HepG2 (cell line): ENCODE measurements around the gene FRMPD2. TPM values are rescaled to one million over a fixed set of nuclear protein-coding genes. Genes with fewer than 3 reads are reported as not detected.

Source experiments
- ATAC-seq: fragments of 200-7000 bp; cut with Tn5 transposase; 3 replicates; pipeline ENCODE4 v1.9.1; 2020; ENCODE audit warnings: mild to moderate bottlenecking, moderate library complexity
- BruUV-seq: library from RNA; stranded (reverse); fragments of 400-500 nt; replicated peaks from 2 replicates; lab custom pipeline; 2021; lab: Mats Ljungman, UMichigan
- CTCF ChIA-PET: fragments of 300-600 bp; formaldehyde crosslinking; extraction: SDS; loops from one replicate; lab custom pipeline; 2021; ENCODE audit warnings: low total read pairs, inconsistent platforms, low intra/inter-chr PET ratio; lab: Yijun Ruan, JAX
- POLR2A ChIA-PET: fragments of 350-600 bp; sonication (Branson Sonifier 250); formaldehyde crosslinking; loops from one replicate; lab custom pipeline; 2020; ENCODE audit warnings: antibody characterized with exemption, inconsistent platforms; lab: Yijun Ruan, JAX
- DNase-seq: peaks from one replicate; pipeline ENCODE4 v3.0.0-alpha.2; 2015; ENCODE audit warnings: low spot score
- FAIRE-seq: peaks from 3 replicates; lab custom pipeline; 2011; peaks lifted over from hg19 to GRCh38; lab: Jason Lieb, UNC
- H2AFZ ChIP-seq: one replicate; pipeline ENCODE4 v1.6.1; 2011; ENCODE audit warnings: low read length, inconsistent platforms
- H3K27ac ChIP-seq: fragments of 300-600 bp; 3 replicates; pipeline ENCODE4 v1.8.0; 2011; ENCODE audit warnings: mixed run types, mild to moderate bottlenecking, mixed read lengths, low read length, inconsistent platforms; ENCODE audit not compliant: insufficient read depth; ENCODE audit errors: extremely low read length
- H3K27me3 ChIP-seq, 2 experiments: fragments of 200-600 bp in 1 of 2; 2 replicates in 1 of 2; 3 replicates in 1 of 2; pipeline versions ENCODE4 v1.6.0 to v1.8.0; 2011; ENCODE audit warnings: low read length in 2 of 2, mild to moderate bottlenecking in 2 of 2, moderate library complexity in 2 of 2, inconsistent platforms in 1 of 2; ENCODE audit not compliant: insufficient read depth in 2 of 2, control insufficient read depth in 1 of 2
- H3K36me3 ChIP-seq, 2 experiments: fragments of 200-600 bp in 1 of 2; replicated peaks in 1 of 2; 2 replicates in 1 of 2; 3 replicates in 1 of 2; pipeline versions ENCODE4 v1.5.1 to v1.8.0; 2011; ENCODE audit warnings: low read length in 2 of 2, inconsistent platforms in 1 of 2; ENCODE audit not compliant: insufficient read depth in 2 of 2, control insufficient read depth in 1 of 2
- H3K4me1 ChIP-seq: 2 replicates; pipeline ENCODE4 v1.5.1; 2012; ENCODE audit warnings: low read length, inconsistent platforms; ENCODE audit not compliant: insufficient read depth
- H3K4me2 ChIP-seq: 2 replicates; pipeline ENCODE4 v1.6.0; 2011; ENCODE audit warnings: low read depth, low read length, inconsistent platforms
- H3K4me3 ChIP-seq, 3 experiments: fragments of 200-600 bp in 1 of 3; sonication (generic), shearing (Covaris generic) in 1 of 3; replicated peaks in 1 of 3; 2 replicates each; pipeline ENCODE4 v1.5.1; 2011 to 2016; ENCODE audit warnings: low read length in 3 of 3, inconsistent platforms in 2 of 3, low read depth in 2 of 3, mild to moderate bottlenecking in 2 of 3, control low read depth in 1 of 3, mixed read lengths in 1 of 3; ENCODE audit not compliant: insufficient read depth in 1 of 3
- H3K79me2 ChIP-seq: one replicate; pipeline ENCODE4 v1.6.1; 2011; ENCODE audit warnings: low read length, inconsistent platforms; ENCODE audit not compliant: insufficient read depth
- H3K9ac ChIP-seq: 2 replicates; pipeline ENCODE4 v1.6.0; 2011; ENCODE audit warnings: mild to moderate bottlenecking, low read depth, low read length, inconsistent platforms; ENCODE audit not compliant: insufficient read depth
- H3K9me3 ChIP-seq: 2 replicates; pipeline ENCODE4 v1.5.1; 2012; ENCODE audit warnings: mild to moderate bottlenecking, low read length
- H4K20me1 ChIP-seq: 2 replicates; pipeline ENCODE4 v1.6.0; 2011; ENCODE audit warnings: inconsistent platforms, mild to moderate bottlenecking, low read length, moderate library complexity; ENCODE audit not compliant: insufficient read depth
- CBX1 ChIP-seq: IDR thresholded peaks from one replicate; pipeline ENCODE4 v1.6.1; 2016; ENCODE audit warnings: antibody characterized with exemption, low read depth
- MLLT10 ChIP-seq: sonication (generic); formaldehyde crosslinking; IDR thresholded peaks from 2 replicates; pipeline ENCODE4 v1.4.0; 2020; ENCODE audit warnings: missing genetic modification reagents
- NFIB ChIP-seq: sonication (generic); formaldehyde crosslinking; IDR thresholded peaks from 2 replicates; pipeline ENCODE4 v1.9.0; 2021; ENCODE audit warnings: missing genetic modification reagents, mild to moderate bottlenecking, borderline replicate concordance
- TP53 ChIP-seq: sonication (generic); formaldehyde crosslinking; conservative IDR thresholded peaks from 2 replicates; pipeline ENCODE4 v1.4.0; 2020; ENCODE audit warnings: missing genetic modification reagents
- ZNF292 ChIP-seq: sonication (generic); formaldehyde crosslinking; IDR thresholded peaks from 2 replicates; pipeline ENCODE4 v1.8.1; 2022; ENCODE audit warnings: mild to moderate bottlenecking, low read depth, missing genetic modification reagents, borderline replicate concordance
- WGBS: methylation state at CpG from one replicate; pipeline ENCODE4 v1.1.6; 2017; ENCODE audit warnings: low lambda C conversion rate; 5-methylcytosine and 5-hydroxymethylcytosine counted together
- in situ Hi-C: cut with HindIII; loops from 2 replicates; pipeline ENCODE4 v1.10.0; 2017; ENCODE audit warnings: low pct_unique_long_range_greater_than_20kb; ENCODE audit not compliant: extremely low pct_ligation_motif_present
- intact Hi-C: fragments of 100-400 bp; cut with micrococcal nuclease; formaldehyde crosslinking; loops from one replicate; pipeline ENCODE4 v1.10.0; 2022; ENCODE audit not compliant: unreplicated experiment
- polyA plus RNA-seq, 8 experiments: library from polyadenylated mRNA; depleted of rRNA in 3 of 8; stranded (reverse) in 7 of 8; unstranded in 1 of 8; fragments of >200 nt; fragmentation: Illumina TruSeq in 4 of 8; extraction: Trizol in 4 of 8; gene quantifications; 2 replicates each; pipeline versions ENCODE4 v1.2.1 to v1.2.3, GENCODE V29; 2011 to 2016; ENCODE audit warnings: low read depth in 4 of 8, missing spikeins in 1 of 8, mixed read lengths in 1 of 8; ENCODE audit not compliant: insufficient read depth in 1 of 8
- total RNA-seq, 5 experiments: library from RNA; depleted of rRNA; stranded (reverse); fragments of >200 nt; fragmentation: Illumina TruSeq; extraction: Trizol; gene quantifications; 2 replicates each; pipeline ENCODE4 v1.2.3, GENCODE V29; 2016; ENCODE audit warnings: low read depth in 1 of 5
- TF ChIP-seq, protein P1 (sequence below): sonication (generic); formaldehyde crosslinking; IDR thresholded peaks from 2 replicates; pipeline ENCODE4 v1.5.0; 2020; ENCODE audit warnings: mild to moderate bottlenecking, missing genetic modification reagents, borderline replicate concordance

FRMPD2 gene
- total and polyA plus RNA-seq, 2 of the 13 experiments (the other 11 are each of a cell fraction or from before 2014, with no cell fraction given) = 0.45 to 1.3 TPM

DNA sequence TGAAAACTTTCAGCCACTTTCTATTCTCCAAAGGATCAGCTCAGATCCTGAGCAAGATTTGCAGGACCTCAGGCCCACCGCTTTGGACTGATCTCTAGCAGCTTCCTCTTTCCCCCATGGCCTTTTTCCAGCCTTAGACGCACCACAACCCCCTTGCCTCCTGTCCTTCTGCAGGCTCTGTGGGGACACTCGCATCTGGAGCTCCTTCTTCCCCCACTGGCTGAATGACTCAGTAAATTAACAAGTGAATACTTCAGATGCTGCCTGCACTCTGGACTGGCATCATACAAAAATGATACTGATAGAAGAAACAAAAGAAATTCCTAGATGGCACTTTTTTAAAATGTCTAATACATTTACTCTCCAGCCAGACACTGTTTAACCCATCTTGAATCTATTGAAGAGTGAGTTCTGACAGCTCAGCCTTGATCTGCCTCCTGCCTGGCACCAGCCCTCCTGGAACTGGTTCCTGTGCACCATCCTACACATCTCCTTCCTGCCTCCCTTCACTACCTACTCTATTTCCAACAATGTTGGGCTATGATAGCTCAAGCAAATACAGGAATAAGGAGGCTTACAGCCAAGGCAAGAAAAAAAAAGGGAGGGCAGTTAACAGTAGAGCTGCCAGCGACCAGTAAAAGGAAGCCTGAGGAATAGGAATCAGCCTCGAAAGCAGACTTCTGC lies 3.3 kb downstream of the FRMPD2 start (continued):
- no peak for TF ChIP-seq MLLT10
- no peak for TF ChIP-seq CBX1

DNA sequence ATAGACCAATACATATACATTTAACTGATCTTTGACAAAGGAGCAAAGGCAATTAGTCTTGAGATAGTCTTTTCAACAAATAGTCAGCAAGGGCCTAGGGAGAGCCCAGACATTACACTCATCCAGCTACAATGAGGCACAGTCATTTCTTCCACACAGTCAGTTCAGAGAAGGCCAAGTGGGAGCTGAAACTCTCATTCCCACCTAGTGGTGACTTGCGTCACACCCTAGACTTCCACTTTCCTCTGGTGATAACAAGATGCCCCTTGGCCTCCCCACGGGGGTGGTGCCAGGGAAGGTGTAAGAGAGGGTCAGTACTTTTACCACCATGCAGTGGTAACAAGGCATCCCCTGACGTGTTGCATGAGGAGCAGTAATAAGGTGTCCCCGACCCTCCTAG lies 8.0 kb downstream of the FRMPD2 start:
- Histone ChIP-seq H2AFZ (no peak overlapping the region), H3K36me3 (no peaks in the 10 kb centered on the region), H3K4me3 (no peak overlapping the region), H3K4me2 (no peak overlapping the region), H3K79me2 (no peaks in the 10 kb centered on the region), H3K9me3 (no peaks in the 10 kb centered on the region), H3K27me3 (no peaks in the 10 kb centered on the region; a peak in 1 of 5 replicates), H3K4me1 (no peaks in the 10 kb centered on the region), H3K27ac (no peak overlapping the region), H3K9ac (no peak overlapping the region), H4K20me1 (no peaks in the 10 kb centered on the region)
- ATAC-seq (no peak; the same call in 2 of the 3 replicates), FAIRE-seq (no peak), DNase-seq (no peak)
- in situ Hi-C loops (no loop called here), intact Hi-C loops (no loop called here)
- CTCF ChIA-PET = no interaction called here
- 13% methylated on average over 3 of the region's 4 CpGs for WGBS
- POLR2A ChIA-PET = no interaction called here
- no TSS peak for BruUV-seq
- TF ChIP-seq ZNF292 = no peak
- no peak for TF ChIP-seq NFIB
- TF ChIP-seq TP53 (CRISPR knock-in tag) = no peak
- TF ChIP-seq, protein P1, sequence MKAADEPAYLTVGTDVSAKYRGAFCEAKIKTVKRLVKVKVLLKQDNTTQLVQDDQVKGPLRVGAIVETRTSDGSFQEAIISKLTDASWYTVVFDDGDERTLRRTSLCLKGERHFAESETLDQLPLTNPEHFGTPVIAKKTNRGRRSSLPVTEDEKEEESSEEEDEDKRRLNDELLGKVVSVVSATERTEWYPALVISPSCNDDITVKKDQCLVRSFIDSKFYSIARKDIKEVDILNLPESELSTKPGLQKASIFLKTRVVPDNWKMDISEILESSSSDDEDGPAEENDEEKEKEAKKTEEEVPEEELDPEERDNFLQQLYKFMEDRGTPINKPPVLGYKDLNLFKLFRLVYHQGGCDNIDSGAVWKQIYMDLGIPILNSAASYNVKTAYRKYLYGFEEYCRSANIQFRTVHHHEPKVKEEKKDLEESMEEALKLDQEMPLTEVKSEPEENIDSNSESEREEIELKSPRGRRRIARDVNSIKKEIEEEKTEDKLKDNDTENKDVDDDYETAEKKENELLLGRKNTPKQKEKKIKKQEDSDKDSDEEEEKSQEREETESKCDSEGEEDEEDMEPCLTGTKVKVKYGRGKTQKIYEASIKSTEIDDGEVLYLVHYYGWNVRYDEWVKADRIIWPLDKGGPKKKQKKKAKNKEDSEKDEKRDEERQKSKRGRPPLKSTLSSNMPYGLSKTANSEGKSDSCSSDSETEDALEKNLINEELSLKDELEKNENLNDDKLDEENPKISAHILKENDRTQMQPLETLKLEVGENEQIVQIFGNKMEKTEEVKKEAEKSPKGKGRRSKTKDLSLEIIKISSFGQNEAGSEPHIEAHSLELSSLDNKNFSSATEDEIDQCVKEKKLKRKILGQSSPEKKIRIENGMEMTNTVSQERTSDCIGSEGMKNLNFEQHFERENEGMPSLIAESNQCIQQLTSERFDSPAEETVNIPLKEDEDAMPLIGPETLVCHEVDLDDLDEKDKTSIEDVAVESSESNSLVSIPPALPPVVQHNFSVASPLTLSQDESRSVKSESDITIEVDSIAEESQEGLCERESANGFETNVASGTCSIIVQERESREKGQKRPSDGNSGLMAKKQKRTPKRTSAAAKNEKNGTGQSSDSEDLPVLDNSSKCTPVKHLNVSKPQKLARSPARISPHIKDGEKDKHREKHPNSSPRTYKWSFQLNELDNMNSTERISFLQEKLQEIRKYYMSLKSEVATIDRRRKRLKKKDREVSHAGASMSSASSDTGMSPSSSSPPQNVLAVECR (CRISPR knock-in tag) = no peak
